HG03354 (cell line): Measurements from ENCODE around the gene MAJIN.
"Not testable (repeated sequence)": the region's sequence is repeated elsewhere in the genome, so short reads cannot be mapped to it uniquely, and the experiment has no call there.

Source experiments
- ATAC-seq: cut with Tn5 transposase; IDR thresholded peaks from one replicate; pipeline ENCODE4 v1.9.1; 2021; ENCODE audit warnings: mild to moderate bottlenecking; ENCODE audit not compliant: unreplicated experiment, poor library complexity, severe bottlenecking

The MAJIN gene

DNA sequence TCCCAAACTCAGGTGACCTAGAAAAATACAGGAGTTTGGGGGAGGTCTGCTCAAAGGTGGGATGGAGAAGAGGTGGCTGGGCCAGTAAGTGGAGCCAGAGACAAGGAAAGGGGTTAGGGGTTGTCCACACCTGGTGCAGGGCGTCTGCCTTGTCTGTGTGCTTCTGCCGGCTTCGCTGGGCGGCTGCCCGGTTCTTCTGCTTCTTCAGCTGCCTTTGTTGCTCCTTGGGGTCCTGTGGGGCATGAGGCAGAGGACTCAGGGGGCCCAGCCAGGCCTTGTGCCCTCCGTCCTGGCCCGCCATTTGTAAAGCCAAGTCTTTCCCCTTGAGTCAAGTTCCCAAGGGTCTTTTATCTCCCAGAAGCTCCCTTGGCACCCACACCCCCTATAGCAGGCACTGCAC is 22.4 kb upstream of the MAJIN start:
- ATAC-seq, result no peak

GRCh38 chr11:64990222-64990923 is 18.5 kb upstream of the MAJIN start:
- ATAC-seq, result no peak

DNA sequence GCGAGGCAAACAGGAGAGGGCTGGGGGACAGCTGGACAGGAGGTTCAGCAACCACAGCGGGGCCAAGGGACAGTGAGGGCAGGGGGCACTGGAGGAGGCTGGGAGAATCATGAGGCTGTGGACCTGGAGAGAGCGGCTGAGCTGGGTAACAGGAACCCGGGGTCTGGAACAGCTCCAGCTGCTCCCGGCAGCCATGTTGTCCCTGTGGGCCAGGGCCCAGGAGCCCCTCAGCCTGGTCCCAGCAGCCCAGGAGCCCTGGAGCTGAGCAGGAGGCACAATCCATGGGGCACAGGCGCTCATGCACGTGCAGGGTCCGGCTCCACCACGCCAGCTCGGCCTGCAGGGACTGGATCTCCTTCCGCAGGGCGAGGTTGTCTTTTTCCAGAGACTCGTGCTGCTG is 17.5 kb upstream of the MAJIN start:
- no peak for ATAC-seq

GRCh38 chr11:64987998-64988854 is 16.3 kb upstream of the MAJIN start:
- ATAC-seq, result no peak

DNA sequence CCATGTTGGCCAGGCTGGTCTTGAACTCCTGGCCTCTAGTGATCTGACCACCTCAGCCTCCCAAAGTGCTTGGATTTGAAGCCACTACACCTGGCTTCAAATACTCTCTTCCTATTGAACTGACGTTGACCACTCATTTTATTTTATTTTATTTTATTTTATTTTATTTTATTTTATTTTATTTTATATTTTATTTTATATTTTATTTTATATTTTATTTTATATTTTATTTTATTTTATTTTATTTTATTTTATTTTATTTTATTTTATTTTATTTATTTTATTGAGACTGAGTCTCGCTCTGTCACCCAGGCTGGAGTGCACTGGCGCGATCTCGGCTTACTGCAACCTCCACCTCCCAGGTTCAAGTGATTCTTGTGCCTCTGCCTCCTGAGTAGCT is 11.4 kb upstream of the MAJIN start:
- ATAC-seq, result not testable (repeated sequence)

DNA sequence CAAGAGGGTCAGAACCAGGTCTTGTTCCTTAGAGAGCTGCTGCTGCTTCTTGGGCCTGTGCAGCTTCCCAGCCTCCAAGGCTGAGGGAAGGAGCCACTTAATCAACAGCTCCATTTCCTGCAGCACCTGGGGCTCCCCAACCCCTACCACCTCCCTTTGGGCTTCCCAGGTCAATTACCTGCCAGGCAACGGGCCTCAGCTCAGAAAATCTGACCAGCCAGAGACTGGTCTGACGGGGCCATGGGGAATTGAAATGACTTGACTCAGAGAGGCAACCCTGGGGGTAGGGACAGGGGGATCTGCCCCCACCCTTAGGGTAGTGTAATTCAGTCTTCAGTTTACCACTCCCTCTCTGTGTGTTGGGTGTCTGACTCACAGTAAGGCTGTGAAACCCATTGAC is 4.7 kb upstream of the MAJIN start:
- no peak for ATAC-seq

DNA sequence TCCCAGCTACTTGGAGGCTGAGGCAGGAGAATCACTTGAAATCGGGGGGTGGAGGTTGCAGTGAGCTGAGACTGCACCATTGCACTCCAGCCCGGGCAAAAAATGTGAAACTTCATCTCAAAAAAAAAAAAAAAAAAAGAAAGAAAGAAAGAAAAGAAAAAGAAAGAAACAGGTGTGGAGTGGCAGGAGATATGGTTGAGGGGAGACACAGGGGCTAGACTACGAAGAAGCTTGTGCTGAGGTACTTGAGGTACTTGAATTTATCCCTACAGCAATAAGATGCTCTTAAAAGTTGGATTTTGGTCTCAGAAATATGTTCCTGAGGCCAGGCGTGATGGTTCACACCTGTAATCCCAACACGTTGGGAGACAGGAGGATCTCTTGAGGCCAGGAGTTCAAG is 2.2 kb upstream of the MAJIN start:
- ATAC-seq, result no peak

DNA sequence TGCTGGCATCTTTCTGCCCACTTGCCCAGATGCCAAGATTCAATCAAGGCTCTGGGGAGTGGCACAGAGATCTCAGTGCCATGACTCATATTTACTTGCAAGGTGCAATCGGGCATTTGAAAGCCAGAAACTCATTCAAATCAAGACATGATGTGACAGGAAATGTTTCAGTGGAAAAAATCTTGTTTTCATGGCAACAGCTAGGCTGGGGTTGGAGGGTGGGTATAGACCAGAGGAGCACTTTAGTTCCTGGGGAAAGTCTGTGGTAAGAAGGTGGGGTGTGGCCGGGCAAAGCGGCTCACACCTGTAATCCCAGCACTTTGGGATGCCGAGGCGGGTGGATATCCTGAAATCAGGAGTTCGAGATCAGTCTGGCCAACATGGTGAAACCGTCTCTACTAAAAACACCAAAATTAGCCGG is 1.2 kb downstream of the MAJIN start:
- ATAC-seq, result no peak

GRCh38 chr11:64969209-64969608 is 2.7 kb downstream of the MAJIN start:
- no peak for ATAC-seq

- ATAC-seq, result no peak
Observed at GRCh38 chr11:64967375-64967774, 4.5 kb downstream of the MAJIN start.

DNA sequence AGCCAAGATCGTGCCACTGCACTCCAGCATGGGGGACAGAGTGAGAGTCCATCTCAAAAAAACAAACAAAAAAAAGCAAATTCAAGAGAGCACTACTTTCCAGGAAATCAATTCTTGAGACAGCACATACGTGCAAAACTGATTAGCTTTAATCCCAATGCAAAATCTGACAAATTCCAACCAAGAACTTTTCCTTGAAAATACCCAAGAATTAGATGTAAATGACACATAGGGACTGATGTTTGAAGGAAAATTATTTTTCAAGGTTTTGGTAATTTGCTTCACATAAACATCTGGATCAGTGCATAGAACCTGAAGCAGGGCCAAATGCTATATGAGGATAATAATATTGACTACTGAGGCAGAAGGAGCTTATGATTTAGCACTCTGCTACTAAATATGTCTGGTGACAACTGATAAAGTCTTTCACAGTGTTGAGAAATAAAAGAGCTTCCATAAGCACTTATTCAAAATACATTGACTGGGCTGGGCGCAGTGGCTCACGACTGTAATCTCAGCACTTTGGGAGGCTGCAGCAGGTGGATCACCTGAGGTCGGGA is 8.8 kb downstream of the MAJIN start:
- ATAC-seq, result no peak

- ATAC-seq, result no peak
Observed at GRCh38 chr11:64960719-64961118, 11.2 kb downstream of the MAJIN start.

- ATAC-seq, result no peak
Observed at GRCh38 chr11:64959498-64959897, 12.4 kb downstream of the MAJIN start.

DNA sequence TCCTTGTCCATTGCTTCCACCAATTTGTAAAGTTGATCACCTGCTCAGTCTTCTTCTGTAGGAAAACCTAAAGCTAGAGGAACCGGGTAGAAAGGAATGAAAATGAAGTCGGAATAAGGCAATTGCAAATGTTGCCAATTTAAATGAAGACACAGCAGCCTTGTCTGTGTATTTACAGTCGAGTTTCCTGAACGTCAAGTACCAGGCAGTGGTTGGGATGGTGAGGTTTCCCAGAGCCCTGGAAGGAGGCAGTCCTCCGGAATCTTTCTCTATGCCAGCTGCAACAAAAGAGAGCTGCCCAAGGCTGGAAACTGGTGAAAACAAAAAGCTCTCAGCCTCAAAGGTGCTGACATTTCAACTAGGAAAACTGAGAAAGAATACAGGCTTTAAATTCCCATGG is 17.7 kb downstream of the MAJIN start:
- no peak for ATAC-seq

GRCh38 chr11:64951529-64951928 is 20.4 kb downstream of the MAJIN start:
- ATAC-seq, result no peak

DNA sequence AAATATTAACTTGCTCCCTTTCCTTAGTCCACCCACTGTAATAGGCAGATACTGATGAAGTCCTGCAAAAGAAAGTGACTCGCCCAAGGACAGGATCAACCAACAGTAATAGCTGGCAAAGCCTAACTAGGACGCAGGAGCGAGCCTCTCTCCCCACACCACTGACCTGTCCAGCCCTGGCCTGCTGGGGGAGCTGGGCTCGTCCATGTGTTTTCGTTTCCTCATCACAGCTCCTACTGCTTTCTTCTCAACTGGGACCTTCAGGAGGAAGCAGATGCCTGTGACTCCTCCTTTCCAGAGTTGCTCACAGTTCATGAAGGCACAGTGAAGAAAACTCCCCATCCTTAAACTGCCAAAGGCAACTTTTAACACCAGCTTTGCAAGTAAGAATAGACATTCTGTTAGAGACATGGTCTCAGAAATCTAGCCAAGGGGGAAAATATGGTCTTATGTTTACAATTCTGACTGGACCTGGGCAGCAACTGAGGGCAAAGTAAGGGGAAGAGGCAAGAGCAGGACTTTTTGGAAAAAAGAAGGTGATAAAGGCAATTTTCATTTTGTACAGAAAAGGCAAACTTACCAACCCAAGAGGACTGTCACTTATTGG is 24.6 kb downstream of the MAJIN start:
- no peak for ATAC-seq

- ATAC-seq, result no peak
Observed at GRCh38 chr11:64936539-64936938, 35.4 kb downstream of the MAJIN start.

GRCh38 chr11:64935359-64936081 is 36.4 kb downstream of the MAJIN start, which contains the start of gene GPHA2:
Gene GPHA2, minus strand, starts transcription at chr11:64935893. Its CDS starts 433 bp downstream, at chr11:64935460.
- no peak for ATAC-seq

GRCh38 chr11:64934682-64935358 is 37.1 kb downstream of the MAJIN start:
- ATAC-seq, result no peak
